Astrocyte of the spinal cord (primary cell): ENCODE measurements around the gene COL6A1.

Source experiments
- DNase-seq: peaks from one replicate; pipeline ENCODE4 v3.0.0; 2011; ENCODE audit warnings: low read depth, low spot score
- H3K4me3 ChIP-seq: 2 replicates; pipeline ENCODE4 v1.5.1; 2011; ENCODE audit warnings: low read depth, mild to moderate bottlenecking, low read length, moderate library complexity
- in situ Hi-C: cut with HindIII; loops from 2 replicates; pipeline ENCODE4 v1.10.0; 2017; ENCODE audit warnings: low sequenced_read_pairs
- TF ChIP-seq, protein P1 (sequence below): IDR thresholded peaks from 2 replicates; pipeline ENCODE4 v1.5.1; 2012; ENCODE audit warnings: low read depth, mild to moderate bottlenecking, low read length, inconsistent platforms

Gene COL6A1

DNA sequence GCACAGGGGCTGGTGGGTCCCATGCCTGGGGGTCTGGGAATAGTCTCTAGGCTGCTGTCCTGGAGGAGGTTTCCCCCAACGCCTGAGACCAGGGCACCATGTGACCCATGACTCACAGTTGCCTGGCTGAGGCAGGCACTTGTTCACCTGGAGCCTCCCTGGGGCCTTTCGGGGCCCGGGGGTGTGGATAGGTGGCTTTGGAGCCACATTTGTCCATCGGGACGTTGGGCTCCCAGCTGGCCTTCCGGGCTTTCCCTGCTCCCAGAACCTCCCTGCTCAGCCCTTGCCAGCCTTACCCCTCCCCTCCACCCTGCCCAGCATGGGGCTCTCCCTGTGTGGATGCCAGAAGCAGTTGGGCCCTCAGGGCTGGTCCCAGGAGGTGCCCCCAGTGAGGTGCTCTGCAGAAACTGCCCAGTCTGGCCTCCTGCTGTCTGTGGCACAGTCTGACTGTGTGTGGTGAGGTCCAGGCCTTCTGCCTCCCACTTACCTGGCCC, 14.2 kb downstream of the COL6A1 start:
- DNase-seq, result no peak
- in situ Hi-C loops, result no loop called here
- TF ChIP-seq, protein P1, sequence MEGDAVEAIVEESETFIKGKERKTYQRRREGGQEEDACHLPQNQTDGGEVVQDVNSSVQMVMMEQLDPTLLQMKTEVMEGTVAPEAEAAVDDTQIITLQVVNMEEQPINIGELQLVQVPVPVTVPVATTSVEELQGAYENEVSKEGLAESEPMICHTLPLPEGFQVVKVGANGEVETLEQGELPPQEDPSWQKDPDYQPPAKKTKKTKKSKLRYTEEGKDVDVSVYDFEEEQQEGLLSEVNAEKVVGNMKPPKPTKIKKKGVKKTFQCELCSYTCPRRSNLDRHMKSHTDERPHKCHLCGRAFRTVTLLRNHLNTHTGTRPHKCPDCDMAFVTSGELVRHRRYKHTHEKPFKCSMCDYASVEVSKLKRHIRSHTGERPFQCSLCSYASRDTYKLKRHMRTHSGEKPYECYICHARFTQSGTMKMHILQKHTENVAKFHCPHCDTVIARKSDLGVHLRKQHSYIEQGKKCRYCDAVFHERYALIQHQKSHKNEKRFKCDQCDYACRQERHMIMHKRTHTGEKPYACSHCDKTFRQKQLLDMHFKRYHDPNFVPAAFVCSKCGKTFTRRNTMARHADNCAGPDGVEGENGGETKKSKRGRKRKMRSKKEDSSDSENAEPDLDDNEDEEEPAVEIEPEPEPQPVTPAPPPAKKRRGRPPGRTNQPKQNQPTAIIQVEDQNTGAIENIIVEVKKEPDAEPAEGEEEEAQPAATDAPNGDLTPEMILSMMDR, result no peak
- H3K4me3 ChIP-seq, result no peak overlapping the region

DNA sequence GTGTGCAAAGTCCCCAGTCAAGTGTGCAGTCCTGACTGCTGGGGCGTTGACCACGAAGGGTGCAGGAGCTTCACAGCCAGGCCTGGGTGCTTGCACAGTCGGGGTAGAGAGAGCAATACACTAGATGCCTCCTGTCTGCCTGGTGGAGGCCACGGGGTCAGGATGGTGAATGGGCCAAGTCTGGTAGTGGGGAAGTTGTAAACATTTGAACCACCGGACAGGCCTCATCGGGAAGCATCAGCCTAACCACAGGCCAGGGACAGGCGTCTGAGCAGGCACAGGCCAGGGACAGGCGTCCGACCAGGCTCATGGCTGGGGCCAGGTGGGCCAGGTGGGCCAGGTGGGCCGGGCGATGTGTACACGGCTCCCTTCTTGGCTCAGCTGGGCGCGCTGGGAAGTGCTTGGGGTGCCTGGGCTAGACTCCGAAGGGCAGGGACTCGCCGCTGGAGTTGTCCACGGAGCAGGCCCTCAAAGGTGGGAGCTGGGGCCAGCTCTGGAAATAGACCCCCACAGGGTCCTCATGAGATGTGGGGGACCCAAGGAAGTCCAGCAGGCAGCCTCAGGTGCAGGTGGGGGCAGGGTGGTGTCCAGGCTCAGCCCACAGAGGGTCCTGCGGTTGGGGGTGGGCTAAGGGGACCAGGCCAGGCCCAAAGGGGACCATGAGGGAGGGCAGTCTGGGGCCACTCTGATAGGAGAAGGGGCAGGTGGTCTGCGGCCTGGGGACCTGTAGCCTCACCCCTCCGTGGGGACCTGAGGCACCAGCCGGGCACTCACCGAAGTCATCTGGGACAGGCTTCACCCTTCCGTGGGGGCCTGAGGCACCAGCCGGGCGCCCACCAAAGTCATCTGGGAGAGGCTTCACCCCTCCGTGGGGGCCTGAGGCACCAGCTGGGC, 15.0 kb downstream of the COL6A1 start:
- DNase-seq, result no peak
- in situ Hi-C loops, result no loop called here
- no peak overlapping the region for H3K4me3 ChIP-seq
- TF ChIP-seq, protein P1, result no peak

DNA sequence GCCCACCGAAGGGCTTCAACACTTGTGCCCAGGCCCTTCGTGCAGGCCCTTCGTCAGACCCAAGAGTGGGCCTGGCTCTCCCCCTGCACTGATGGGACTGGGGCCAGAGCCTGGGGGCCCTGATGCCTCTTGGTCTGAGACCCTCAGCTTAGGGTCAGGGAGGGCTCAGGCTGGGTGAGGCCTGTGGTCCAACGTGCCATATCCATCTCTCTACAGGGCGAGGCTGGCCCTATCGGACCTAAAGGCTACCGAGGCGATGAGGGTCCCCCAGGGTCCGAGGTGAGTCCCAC, 15.6 kb downstream of the COL6A1 start:
- no peak for DNase-seq
- in situ Hi-C loops, result no loop called here
- H3K4me3 ChIP-seq, result no peak overlapping the region
- TF ChIP-seq, protein P1, result no peak

DNA sequence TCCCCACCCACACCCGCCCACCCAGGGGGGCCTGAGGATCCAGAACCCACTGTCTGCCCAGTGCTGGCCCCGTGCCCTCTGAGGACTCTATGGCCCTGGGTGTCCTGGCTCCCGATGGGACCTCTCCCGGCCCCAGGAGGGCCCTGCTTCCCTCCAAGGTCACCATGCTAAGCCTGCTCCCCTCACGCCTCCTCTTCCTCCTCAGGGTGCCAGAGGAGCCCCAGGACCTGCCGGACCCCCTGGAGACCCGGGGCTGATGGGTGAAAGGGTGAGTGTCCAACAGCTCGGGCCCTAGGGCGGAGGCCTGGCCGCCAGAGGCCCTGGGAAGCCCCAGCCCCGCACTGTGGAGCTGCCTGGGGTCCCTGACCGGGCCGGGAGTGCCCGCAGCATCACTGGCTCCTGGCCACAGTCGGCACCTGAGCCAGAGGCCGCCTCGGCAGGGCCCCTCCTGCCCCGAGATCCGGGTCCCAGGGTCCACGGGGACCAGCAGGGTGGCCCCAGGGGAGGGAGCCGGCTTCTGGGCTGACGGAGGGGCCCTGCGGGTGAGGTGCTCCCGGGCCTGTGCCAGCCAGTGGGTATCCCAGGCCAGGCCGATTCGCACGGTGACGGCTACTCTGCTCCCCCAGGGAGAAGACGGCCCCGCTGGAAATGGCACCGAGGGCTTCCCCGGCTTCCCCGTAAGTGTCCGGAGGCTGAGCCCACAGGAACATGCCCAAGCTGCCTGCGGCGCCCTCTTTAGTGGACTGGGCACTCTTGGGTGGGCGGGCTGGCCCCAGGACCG, 16.1 kb downstream of the COL6A1 start:
- TF ChIP-seq, protein P1, result no peak
- H3K4me3 ChIP-seq, result no peak overlapping the region
- in situ Hi-C loops, result no loop called here
- no peak for DNase-seq

DNA sequence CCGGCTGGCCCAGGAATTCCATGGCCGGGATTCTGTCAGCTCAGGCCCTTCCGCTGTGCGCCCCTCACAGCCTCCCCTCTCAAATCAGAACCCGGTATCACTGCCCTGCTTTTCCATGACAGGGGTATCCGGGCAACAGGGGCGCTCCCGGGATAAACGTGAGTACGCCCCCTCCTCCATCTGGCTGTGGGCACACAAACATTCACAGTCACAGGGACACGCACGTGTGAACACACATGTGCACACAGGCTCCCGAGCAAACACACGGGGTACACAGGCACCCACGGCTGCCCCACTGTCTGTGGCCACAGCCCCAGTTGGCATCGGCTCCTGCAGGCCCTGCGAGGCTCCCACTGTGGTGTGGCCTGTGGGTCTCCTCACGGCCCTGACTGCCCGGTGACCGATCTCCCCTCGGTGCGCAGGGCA, 16.7 kb downstream of the COL6A1 start:
- no peak for DNase-seq
- H3K4me3 ChIP-seq, result no peak overlapping the region
- TF ChIP-seq, protein P1, result no peak
- in situ Hi-C loops, result no loop called here

DNA sequence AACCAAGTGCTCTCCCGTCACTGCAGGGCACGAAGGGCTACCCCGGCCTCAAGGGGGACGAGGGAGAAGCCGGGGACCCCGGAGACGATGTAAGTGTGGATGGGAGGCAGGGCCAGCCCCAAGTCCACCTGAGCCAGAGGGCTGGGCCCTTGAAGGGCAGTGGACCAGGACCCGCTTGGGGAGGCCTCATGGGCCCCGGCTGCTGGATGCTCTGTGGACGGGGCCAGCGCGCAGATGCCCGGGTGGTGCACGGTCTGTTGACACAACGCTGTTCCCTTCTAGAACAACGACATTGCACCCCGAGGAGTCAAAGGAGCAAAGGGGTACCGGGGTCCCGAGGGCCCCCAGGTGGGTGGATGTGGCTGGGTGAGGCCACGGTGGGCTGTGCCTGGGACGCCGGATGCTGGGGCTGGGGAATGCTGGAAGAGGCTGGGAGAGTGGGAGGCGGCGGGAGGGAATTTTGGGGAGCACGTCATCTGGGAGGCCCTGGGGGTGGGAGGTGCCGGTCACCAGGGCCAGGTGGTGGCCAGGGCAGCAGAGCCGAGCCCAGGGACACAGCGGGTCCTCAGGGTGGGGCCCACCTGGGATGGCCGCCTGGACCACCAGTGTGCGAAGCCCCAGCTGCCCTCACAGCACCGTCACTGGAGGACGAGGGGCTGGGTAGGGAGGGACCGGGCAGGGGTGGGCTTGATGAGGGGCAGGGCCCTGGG, 17.5 kb downstream of the COL6A1 start:
- no peak for DNase-seq
- H3K4me3 ChIP-seq, result no peak overlapping the region
- TF ChIP-seq, protein P1, result no peak
- in situ Hi-C loops, result no loop called here
